ENCODE results near the gene CCDC97.
A peak's percentile ranks its signal among the peaks of the same experiment; 100 is the strongest.

Gene CCDC97

DNA sequence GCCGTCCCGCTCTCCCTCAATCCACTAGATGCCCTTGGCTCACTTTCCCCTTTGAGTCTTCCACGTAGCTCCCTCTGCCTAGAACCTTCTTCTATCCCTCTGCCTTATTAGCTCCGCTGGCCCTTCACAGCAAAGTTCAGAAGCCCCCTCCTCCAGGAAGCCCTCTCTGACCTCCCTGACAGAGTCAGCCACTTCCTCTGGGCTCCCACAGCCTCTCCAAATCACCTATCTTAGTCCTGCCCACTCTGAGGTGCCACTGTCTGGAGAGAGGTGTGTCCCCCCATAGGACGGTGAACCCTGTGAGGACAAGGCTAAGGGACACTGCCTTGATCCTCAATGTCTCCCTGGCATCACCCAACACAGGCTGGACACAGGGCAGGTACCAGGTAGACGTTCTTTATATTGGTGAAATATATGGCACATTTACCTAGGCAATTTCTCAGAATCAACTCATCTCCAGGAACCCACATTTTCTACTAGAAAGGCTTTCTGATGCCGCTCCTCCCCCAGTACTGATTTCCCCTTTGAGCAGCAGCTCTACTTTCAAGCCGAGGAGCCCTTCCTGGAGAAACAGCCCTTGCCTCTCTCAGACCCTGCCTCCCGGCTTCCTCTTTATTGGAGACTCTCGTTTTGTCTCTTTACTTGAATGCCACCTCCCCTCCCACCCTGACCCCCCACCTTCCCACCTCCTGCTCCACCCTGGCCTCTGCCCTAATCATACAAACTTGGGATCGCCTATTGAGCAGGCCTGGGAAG is 47.2 kb downstream of the CCDC97 start:
- Mint-ChIP-seq H3K27ac (peak overlapping the region; percentile 50), H3K9me3 (no peaks in the 10 kb centered on the region), H3K4me1 (peaks cover 15% of the 10 kb centered on the region), H3K4me3 (no peak overlapping the region), H3K27me3 (ENCODE audit: low read depth, poor library complexity) (peaks cover 3% of the 10 kb centered on the region), H3K36me3 (ENCODE audit: low read depth) (no peaks in the 10 kb centered on the region)
- no peak for DNase-seq
- TF ChIP-seq, protein P1, sequence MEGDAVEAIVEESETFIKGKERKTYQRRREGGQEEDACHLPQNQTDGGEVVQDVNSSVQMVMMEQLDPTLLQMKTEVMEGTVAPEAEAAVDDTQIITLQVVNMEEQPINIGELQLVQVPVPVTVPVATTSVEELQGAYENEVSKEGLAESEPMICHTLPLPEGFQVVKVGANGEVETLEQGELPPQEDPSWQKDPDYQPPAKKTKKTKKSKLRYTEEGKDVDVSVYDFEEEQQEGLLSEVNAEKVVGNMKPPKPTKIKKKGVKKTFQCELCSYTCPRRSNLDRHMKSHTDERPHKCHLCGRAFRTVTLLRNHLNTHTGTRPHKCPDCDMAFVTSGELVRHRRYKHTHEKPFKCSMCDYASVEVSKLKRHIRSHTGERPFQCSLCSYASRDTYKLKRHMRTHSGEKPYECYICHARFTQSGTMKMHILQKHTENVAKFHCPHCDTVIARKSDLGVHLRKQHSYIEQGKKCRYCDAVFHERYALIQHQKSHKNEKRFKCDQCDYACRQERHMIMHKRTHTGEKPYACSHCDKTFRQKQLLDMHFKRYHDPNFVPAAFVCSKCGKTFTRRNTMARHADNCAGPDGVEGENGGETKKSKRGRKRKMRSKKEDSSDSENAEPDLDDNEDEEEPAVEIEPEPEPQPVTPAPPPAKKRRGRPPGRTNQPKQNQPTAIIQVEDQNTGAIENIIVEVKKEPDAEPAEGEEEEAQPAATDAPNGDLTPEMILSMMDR (IDR thresholded peaks at IDR 0.05): no peak

DNA sequence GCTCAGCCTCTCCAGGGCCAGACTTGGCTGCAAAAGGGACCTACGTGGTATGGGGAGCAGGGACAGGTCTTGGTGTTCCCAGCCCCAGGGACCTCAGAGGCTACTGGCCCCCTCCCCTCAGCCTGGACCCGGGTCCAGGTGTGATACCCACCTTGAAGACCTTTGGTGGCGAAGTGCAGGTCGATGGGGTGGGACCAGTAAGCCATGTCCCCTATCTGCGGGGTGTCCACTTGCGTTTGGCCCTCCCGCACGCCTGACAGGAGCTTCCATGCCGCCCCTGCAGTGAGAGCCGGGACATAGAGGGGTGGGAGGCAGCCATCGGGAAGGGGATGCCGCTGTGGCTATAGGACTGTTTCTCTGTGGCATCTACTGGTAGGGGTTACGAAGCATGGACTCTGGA is 47.8 kb downstream of the CCDC97 start:
- no peak overlapping the region for H3K4me3 Mint-ChIP-seq
- no peak for DNase-seq
- H3K27ac Mint-ChIP-seq: no peak overlapping the region
- H3K36me3 Mint-ChIP-seq (ENCODE audit: low read depth): no peaks in the 10 kb centered on the region
- H3K9me3 Mint-ChIP-seq: no peaks in the 10 kb centered on the region
- TF ChIP-seq, protein P1 (IDR thresholded peaks at IDR 0.05): no peak
- H3K27me3 Mint-ChIP-seq (ENCODE audit: low read depth, poor library complexity): no peaks in the 10 kb centered on the region
- peaks cover 13% of the 10 kb centered on the region for H3K4me1 Mint-ChIP-seq

DNA sequence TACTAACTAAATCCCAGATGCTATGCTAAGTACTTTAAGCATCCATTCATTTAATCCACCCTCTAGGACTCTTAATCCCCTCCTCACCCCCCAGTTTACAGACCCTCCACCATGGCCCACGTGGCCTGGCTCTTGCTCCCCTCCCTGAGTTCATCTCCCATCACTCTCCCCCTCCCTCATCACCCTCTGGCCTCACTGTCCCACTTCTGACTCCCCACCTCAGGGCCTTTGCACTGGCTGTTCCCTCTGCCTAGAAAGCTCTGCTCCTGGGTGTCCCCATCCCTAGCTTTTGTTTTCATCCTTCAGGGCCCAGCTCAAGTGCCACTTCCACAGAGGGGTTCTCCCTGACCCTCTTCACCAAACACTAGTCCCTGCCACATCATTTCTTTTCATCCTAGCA is 49.8 kb downstream of the CCDC97 start:
- H3K27me3 Mint-ChIP-seq (ENCODE audit: low read depth, poor library complexity): no peaks in the 10 kb centered on the region

DNA sequence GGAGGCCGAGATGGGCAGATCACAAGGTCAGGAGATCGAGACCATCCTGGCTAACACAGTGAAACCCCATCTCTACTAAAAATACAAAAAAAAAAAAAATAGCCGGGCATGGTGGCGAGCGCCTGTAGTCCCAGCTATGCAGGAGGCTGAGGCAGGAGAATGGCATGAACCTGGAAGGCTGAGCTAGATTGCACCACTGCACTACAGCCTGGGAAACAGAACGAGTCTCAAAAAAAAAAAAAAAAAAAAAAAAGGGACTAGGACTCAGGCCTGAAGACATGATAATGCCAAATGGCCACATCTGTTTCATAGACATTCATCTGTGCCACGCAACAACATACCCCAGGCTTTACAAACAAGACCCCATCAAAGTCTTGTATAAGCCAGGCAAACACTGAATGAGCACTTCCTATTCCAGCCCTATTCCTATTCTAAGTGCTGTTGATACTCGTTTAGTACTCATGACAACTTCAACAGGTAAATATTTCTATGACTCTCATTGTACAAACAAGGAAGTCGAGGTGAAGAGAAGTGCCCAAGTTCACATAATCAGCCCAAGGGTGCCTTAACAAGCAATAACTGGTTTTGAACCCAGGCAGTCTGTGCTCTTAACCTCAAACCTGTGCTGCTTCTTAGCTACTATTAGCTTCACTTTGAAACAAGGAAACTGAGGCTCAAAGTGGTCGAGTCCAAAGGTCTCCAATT is 52.3 kb downstream of the CCDC97 start:
- H3K27me3 Mint-ChIP-seq (ENCODE audit: low read depth, poor library complexity): no peaks in the 10 kb centered on the region
- H3K27ac Mint-ChIP-seq: no peak overlapping the region

More for the DNA sequence above, 49.8 kb downstream of the CCDC97 start:
- Mint-ChIP-seq H3K4me3 (no peak overlapping the region), H3K36me3 (ENCODE audit: low read depth) (no peaks in the 10 kb centered on the region), H3K4me1 (peaks cover 21% of the 10 kb centered on the region), H3K27ac (no peak overlapping the region), H3K9me3 (no peaks in the 10 kb centered on the region)
- TF ChIP-seq, protein P1 (IDR thresholded peaks at IDR 0.05): no peak
- no peak for DNase-seq

DNA sequence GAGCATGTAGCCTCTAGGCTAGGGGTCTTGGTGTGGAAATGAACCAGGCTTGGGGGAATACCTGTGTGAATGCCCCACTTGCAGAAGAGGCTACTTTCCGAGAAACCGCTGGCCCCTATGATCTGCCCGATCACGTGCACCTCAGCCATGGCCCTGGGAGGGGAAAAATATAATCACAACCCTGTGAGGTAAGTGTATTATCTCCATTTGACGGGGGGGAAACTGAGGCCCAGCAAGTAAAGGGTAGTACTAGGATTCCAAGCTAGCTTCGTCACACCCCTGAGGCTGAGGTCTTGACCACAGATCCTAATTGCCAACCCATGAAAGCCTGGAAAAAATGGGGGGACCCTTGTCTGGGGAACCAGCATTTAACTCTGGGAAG is 53.4 kb downstream of the CCDC97 start:
- Mint-ChIP-seq H3K36me3 (ENCODE audit: low read depth) (peaks cover 5% of the 10 kb centered on the region), H3K27ac (peak overlapping the region; percentile 100), H3K27me3 (ENCODE audit: low read depth, poor library complexity) (no peaks in the 10 kb centered on the region), H3K4me3 (peak overlapping the region; percentile 96), H3K9me3 (no peaks in the 10 kb centered on the region), H3K4me1 (peaks cover 19% of the 10 kb centered on the region)
- TF ChIP-seq, protein P1 (IDR thresholded peaks at IDR 0.05): no peak
- no peak for DNase-seq

More for the DNA sequence above, 52.3 kb downstream of the CCDC97 start:
- Mint-ChIP-seq H3K4me1 (peaks cover 19% of the 10 kb centered on the region), H3K4me3 (peak overlapping the region; percentile 96), H3K36me3 (ENCODE audit: low read depth) (peaks cover 5% of the 10 kb centered on the region), H3K9me3 (no peaks in the 10 kb centered on the region)
- no peak for DNase-seq
- TF ChIP-seq, protein P1 (IDR thresholded peaks at IDR 0.05): no peak
